ENCODE data around the gene SLC14A1. TPM values are rescaled to one million over a fixed set of nuclear protein-coding genes. Genes with fewer than 3 reads are reported as not detected.

SLC14A1 gene
- polyA plus RNA-seq, 1 donor = 0.74 TPM

DNA sequence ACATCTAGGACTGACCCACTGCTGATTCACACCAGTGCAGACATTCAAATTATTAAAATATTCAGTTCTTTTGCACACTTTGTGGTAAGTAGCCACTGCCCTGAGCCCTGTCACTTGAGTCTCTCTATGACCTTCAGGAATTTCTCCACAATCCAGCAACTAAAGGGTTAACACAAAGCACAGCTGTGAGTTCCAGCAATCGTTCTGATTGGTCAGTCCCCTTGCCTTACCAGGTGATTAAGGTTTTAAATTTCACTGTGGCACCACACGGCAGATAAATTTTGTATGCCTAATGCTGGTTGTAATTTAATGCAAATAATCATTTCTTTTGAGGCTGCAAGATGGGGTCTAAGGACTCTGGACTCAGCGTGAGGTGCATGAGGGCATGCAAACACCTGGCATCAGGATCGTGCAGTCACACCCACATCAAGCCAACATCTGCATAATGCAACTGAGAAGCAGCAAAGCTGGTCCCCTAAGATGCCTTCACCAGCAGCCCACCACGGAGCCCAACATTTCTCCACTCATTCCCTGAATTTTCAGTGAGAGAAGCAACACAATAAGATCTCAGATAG, 36.6 kb downstream of the SLC14A1 start:
- DNase-seq = no peak

DNA sequence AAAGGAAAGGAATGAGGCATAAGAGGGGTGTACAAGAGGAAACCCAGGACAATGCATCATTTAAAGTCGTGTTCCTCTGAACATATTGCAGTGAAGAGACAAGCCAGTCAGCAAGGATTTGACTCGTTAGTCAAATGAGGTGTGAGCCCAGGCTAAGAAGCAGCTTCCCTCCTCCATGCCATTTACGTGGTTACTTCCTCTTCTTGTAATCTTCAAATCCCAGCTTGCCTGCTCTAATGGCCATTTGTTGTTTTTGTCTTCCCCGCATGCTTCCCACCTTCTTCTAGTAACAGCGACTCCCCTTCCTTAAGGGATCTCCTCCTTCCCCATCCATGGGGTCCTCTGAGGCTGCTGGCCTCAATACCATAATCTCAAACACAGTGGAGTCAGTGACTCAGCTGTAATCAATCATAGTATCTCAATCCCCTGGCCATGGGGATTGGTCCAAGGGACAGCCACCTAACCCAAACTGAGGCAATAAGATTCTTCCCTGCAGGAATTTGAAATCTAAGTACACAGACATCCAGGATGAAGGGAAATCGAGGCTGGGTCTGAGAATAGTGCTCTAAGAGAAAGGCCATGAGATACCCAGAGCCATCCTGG, 37.6 kb downstream of the SLC14A1 start:
- no peak for DNase-seq

DNA sequence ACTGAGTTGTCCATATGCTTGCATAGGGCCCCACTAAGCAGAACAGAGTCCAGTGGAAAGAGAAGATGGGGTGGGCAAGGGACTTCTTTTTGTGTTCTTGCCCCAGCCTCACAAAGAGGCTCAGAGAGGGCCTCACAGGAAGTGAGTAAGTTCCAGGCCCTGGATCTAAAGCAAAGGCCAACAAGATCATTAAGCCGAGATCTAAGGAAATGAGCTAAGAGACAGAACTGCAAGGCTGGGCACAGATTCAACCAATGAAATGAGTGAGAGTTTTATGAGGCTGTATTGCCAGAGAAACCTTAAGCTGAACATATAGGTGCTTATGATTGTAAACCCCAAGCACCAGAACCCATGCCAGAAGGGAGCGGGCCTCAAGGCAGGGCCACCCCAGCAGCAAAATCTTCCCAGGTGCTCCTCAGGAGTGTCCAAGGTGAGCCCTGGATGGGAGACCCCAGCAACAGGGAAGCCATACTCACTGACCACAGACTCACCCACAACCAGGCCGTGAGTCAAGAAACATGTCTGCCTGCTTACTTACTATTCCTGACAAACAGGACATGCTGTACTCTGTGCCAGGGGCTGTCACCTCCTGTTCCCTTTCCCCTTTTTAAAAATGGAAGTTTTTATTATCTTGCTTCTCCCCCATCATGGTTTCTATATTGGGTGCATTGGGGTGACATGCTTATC, 40.2 kb downstream of the SLC14A1 start:
- DNase-seq = no peak

DNA sequence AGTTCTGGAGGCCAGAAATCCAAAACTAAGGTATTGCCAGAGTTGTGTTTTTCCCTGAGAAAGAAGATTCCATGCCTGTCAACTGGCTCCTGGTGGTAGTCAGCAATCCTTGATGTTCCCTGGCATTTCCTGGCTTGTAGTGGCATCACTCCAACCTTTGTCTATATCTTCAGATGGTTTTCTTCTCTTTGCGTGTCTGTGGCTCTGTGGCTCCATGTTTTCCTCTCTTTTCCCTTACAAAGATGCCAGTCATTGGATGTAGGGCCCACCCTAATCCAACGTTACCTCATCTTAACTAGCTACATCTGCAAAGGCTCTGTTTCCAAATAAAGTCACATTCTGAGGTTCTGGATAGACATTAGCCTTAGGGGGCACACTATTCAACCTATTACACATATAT, 41.8 kb downstream of the SLC14A1 start:
- no peak for DNase-seq

DNA sequence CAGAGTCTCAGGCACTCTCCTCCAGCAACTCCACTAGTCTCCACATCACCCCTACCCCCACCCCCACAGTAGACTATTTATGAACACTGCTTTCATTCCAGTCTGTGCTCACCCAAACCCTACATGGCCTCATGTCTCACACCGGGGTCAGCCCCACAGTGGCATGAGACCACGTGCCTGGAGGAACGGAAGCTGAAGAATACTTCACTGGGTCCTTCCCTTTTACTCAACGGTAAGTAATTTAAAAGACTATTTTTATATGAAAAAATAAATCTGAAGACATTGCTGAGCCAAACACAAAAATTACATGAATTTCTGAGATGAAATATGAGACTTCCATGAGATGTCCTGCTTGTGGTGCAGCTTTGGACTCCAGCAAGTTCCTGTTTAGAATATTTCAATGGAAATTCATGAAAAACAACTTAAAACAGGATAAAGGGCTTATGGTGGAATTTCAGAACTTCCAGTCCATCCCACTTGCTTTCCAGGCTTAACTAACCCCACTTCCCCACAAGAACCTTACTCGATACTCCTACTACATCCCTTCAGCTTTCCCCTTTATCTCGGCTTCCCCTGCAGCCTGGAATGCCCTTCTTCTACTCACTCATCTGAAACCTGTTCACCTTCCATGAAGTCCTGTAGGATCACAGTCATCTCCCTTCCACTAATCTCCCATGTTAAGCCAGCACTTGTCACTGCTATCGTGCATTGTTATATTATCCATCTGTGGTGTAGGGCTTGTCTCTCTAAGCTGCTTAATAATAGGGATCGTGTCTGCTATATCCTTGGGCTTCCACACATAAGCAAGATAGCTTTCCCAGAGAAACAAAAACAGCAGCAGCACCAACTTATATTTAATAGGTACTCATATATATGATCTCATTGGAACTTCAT, 47.9 kb downstream of the SLC14A1 start:
- no peak for DNase-seq

DNA sequence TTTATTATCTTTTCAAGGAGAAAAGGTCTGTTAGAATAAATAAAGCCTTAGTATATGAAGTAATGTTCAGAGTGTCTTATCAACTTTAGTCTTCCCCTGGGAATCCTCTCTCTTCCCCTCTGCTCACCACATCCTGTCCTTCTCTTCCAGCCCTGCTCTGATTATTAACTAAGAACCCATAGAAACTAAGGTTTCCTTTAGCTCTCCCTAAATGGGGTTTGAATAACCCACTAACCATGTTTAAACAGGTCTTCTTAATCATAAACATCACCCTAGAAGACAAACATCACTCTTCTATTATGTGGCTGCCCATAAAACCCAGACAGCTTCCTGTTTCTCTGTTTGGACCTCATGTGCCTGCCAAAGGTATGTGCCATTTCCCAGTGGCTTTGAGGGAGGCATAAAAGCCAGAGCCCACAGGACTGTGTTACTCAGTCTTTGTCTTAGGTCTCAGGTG, 50.1 kb downstream of the SLC14A1 start:
- DNase-seq = no peak

DNA sequence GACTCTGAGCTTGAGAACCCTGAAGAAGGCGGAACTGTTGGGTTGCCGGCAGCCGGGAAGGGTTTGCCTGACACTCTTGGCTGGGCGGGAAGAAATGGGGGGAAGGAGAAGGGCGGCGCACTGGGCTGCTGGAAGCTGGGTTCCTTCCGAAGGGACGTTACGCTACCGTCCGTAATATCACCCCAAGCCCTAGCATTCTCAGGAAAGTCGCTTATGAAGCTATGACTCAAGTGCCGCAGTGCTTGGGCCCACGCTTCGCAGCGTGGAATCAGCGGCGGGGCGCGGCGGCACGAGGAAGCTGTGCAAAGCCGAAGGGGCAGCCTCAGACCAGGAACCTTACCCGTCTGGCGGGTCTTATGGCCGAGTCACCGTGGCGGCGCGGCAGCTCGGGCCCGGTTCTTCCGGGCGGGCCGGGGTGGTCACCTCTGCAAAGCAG, 51.3 kb downstream of the SLC14A1 start:
- DNase-seq = peak; percentile 81

DNA sequence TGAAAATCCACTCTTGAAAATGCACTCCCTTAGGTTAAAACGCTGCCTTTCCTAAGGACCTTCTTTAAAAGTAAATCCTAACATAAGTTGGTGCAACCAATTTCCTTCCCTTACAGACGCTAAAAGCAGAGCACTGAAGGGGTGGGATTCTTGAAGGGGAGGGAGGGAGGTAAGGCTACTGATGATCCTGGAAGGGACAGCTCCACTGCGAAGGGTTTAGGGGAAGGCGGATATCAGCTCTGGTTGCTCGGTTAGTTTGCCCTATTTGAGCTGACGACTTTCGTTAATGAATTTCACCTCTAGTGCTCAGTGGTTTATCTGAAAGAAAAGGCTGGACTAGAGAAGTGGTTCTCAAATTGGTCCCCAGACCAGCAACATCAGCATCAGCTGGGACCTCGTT, 51.8 kb downstream of the SLC14A1 start:
- DNase-seq = no peak

DNA sequence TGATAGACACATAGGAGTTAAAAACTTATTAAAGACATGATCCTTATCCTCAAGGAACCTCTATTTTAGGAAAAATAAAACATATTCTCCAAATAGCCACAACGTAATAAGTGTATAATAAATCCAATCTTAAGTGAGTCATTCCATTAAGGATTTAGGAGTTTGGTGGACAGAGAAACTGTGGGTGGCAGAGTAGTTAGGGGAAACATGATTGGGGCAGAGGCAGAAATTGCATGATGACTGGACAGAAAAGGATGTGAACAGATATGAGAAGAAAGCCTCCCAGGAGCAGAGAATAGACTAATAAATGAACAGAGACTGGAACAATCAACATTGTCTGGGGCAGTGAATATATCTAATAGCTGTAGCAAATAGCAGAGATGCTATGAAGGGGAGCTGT, 53.4 kb downstream of the SLC14A1 start:
- DNase-seq = no peak

DNA sequence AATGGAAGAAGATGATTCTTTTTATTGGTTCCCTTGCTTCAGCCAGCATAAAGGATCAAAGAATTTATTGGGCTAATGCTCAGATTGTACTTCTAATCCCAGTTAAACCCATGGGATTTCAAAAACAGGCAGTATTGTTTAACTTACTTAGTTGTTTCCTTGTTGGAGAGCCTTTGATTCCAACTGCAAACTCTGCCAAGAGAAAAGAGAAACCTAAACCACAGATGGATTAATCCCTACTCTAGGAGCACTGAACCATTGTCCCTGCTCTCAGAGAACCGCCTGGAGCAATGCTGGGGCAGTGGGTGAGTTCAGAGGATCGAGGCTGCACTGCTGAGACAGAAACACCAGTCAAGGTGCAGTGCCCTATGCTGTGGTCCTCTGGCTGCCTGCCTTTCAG, 56.6 kb downstream of the SLC14A1 start:
- DNase-seq = no peak

DNA sequence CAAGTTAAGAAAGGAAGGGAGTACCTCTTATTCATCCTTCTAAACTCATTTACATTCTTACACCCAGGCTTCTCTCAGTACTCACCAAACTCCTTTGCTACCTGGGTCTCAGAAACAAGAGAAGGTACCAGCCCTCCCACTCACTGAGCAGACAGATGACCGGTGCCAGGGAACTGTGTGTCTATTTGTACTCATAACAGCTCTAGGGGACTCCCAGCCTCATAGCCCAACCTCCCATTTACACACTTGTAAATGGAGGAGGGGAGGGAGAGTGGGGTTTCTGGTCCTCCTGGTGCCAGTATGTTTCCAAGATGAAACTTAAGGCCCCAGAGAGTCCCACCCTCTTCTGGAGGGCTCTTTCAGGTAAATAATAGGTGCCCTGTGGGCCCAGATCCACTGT, 58.7 kb downstream of the SLC14A1 start:
- DNase-seq = no peak

DNA sequence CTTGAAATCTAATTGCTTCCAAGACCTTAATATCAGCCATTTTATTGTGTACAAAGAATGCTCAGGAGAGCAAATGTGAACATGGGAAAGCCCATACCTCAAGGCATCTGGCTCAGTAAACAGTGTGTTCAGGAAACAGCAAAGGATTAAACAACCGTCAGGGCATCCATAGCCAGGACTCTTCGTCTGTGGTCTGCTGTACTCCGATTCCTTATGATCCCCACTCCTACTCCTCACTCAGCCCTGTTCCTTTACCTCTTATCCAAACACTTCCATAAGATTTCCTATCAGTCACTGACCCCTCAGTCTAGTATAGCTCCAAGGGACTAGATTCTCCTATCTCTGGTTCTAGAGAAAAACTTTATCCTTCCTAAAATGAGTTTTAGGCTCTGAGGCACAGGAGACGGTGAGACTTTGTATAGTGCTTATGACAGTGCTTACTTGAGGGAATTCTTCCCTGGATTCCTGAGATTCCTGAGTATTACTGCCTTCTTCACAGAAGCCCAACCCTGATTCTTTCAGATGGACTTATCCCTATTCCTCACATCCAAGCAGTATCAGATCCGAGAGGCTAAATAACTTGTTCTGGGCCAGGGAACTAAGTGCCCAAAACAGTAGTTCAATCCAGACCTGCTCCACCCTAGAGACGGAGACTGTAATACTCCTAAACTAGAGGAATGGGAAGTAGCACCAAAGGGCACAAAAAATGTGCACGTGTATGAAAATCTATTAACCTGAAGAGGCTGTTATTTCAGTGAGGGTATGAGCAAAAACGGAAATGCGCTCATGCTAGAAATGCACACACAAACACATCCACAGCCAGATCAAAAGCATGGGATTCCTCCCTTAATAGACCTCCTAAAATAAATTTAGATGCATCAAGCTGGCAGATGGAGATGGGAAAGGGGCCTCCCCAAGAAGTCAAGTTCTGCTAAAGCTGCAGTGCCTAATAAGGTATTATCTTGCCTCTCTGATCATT, 59.4 kb downstream of the SLC14A1 start:
- no peak for DNase-seq

DNA sequence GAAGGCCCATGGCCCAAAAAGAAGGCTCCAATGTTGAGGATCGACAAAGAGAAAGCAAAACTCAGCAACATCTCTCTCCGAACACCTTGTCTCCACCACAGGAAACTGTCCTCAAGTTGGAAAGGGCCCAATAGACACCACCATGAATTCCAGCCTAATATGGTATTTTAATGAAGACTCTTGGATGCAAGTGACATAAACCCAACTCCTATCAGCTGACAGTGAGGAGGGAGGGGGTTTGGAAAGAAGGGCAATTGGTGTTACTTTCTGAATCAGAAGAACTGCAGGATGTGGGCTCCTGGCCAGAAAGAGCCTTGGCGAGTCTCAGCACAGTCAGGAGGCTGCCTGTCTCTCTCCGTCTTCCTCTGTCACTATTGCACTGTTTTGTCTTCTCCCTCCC, 61.2 kb downstream of the SLC14A1 start:
- DNase-seq = no peak

DNA sequence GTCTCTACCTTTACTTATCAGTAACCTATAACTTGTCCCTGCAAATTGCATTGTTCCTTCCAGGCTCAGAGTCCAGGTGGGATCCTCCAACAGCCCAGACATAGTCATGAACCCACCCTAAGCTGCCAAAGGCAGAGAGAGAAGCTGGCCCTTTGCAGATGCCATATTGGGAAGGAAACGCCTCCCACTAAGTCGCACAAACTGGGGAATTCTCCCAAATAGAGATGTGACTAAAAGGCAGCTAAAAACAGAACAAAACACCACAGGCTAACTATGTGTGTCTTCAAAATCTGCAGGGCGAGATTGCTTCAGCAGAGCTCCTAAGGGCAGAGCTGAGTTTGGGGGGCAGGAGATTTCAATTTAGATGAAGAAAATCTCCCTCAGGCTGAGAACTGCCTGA, 63.0 kb downstream of the SLC14A1 start:
- no peak for DNase-seq

DNA sequence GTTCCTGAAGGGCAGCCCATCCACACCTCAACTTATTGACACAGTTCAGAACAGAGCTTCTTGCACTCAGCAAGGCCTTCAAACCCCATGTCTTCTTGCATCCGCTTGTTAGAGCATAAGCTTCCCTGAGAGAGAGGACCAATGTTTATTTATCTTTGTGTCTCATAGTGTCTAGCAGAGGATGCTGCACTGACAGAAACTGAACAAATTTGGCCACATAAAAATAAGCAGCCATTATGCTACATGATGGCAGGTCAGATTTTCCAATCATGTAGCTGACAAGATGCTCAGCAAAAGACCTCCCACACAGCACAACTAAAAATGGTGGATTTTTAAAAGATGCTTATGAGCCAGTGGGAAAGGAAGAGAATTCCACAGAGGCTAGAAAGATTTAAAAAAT, 63.4 kb downstream of the SLC14A1 start:
- DNase-seq = no peak

DNA sequence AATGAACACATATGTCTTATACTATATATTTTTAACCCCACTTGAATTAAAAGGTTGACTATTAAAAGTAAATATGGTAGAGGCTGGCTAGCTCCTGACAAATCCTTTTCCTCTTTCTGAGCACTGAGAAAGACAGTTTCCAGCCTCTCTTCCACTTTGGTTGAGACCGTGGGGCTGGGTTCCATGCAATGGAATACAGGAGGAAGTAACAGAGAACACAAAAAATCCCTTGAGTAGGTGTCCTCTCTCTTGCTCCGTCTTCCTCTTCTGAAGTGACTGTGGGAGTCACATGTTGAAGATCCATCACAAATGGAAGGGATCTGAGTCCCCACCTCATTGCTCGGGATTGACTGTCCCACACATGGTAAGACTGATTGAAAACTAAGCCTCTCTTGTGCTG, 64.9 kb downstream of the SLC14A1 start:
- DNase-seq = no peak

DNA sequence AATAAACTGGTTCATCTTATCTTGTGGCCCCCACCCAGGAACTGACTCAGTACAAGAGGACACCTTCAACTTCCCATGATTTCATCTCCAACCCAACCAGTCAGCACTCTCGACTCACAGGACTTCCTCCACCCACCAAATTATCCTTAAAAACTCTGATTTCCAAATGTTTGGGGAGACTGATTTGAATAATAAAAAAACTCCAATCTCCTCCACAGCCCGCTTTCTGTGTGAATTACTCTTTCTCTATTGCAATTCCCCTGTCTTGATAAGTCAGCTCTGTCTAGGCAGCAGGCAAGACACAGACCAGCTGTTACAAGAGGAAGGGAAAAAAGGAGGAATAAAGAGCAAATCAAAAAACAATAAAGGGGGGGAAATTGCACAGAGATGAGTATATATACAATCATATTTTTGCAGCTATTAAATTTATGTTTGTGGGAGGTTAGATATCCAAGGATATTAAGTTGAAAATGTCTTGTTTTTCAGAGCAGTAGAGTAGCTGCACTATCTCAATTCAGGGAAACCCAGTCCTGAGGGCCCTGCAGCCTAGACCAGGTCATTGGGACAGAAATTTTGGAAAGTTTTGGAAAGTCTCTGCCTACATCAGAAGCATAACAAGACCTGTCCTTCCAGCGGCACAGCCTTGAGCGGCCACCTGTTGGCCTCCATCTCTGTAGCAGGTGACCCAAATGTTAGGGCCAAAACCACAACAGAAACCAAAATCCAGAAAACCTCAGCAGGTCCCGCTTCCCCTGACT, 68.7 kb downstream of the SLC14A1 start:
- no peak for DNase-seq

DNA sequence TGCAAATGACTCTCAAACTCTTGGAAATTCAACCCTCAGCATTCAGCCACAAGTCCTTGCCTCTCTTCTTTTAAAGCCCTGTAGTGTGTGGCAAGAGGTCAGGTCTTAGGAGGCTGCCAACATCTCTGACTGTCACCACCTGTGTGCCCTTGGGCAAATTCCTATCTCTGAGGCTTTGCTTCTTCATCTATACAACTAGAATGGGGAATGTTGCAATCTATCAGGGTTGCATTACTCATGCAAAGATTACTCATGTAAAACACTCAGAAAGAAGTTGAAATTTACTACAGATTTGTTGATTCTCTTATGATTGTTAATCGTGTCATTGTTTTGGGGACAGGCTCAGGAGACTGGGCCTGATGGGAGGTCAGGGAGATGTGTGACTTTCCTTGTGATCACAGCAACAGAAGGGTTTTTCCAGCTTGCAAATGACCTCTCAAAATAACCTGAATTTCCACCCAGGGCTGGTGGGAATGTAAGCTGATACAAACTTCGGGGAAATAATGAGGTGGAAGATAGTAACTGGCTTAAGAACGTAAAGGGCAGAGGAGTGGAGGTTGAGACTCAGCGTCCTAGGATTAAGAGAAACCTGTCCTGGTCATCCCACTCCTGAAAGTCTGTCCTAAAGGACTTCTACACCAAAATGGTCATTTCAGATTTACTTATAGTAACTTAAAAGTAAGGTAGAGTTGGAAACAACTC, 69.4 kb downstream of the SLC14A1 start:
- DNase-seq = no peak

DNA sequence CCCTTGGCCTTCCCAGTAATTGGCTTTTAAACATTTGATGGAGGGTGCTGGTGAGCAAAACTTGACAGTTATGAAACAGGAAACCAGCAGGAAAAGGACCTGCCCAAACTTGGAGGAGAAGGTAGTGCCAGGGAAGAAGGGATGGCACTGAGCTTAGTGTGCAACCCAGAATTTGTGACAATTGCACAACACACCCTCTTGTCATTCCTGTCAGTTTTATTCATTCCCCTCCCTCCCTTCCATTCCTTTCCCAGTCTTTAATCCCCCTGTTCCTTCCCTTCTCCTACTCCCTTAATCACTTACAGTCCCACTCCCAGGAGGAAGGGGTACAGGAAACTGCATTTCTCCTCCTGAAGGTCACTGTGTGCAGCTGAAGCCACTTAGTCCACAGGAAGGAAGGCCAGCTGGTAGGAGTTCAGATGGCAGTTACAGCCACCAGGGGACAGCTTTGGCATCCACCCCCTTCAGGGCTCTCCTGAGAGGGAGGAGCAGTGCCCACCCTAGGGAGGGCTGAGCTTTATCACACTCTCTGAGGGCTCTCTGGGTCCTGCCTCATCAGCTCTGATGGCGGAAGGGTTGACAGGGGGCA, 77.5 kb downstream of the SLC14A1 start:
- no peak for DNase-seq
